ENCODE measurements around the gene FECH.

- no peak for TF ChIP-seq EZH2 (IDR thresholded peaks at IDR 0.05; ENCODE audit: borderline replicate concordance, low read length)
- TF ChIP-seq CTCF (IDR thresholded peaks at IDR 0.05; ENCODE audit: low read length): no peak
Observed at GRCh38 chr18:57631697-57632096, 45.2 kb upstream of the FECH start.

Data from OCI-LY1 (cell line).